SK-N-SH (cell line): ENCODE data around the gene GPER1. TPM values are rescaled to one million over a fixed set of nuclear protein-coding genes. Genes with fewer than 3 reads are reported as not detected.

ENCODE experiments used
- CTCF ChIA-PET: fragments of 300-600, 350-600 bp; formaldehyde crosslinking; extraction: SDS; loops from one replicate; lab custom pipeline; 2021; lab: Yijun Ruan, JAX
- POLR2A ChIA-PET: fragments of 350-600 bp; sonication (Branson Sonifier 250); formaldehyde crosslinking; extraction: SDS; loops from one replicate; lab custom pipeline; 2020; ENCODE audit warnings: antibody characterized with exemption, inconsistent platforms; lab: Yijun Ruan, JAX
- DNase-seq: peaks from one replicate; pipeline ENCODE4 v3.0.0; 2012
- H2AFZ ChIP-seq: fragments of 200-600 bp; sonication (generic); 2 replicates; pipeline ENCODE4 v1.8.1; 2016; ENCODE audit warnings: antibody characterized with exemption, mild to moderate bottlenecking, low read depth
- H3F3A ChIP-seq: fragments of 200-600 bp; sonication (generic); replicated peaks from 2 replicates; pipeline ENCODE3; 2016; ENCODE audit warnings: antibody characterized with exemption, mild to moderate bottlenecking; ENCODE audit not compliant: insufficient read depth
- H3K27ac ChIP-seq, 2 experiments: fragments of 200-500 bp in 1 of 2; fragments of 200-600 bp in 1 of 2; sonication (Bioruptor generic) in 1 of 2; sonication (generic), shearing (Covaris generic) in 1 of 2; 2 replicates each; pipeline versions ENCODE4 v1.5.1 to v1.6.1; 2014 to 2016; ENCODE audit warnings: low read depth in 2 of 2, inconsistent platforms in 1 of 2, low read length in 1 of 2, mild to moderate bottlenecking in 1 of 2, mixed read lengths in 1 of 2
- H3K27me3 ChIP-seq: fragments of 200-600 bp; sonication (generic), shearing (Covaris generic); 2 replicates; pipeline ENCODE4 v1.6.1; 2016; ENCODE audit warnings: mixed run types; ENCODE audit not compliant: insufficient read depth
- H3K36me3 ChIP-seq, 2 experiments: fragments of 200-500 bp in 1 of 2; fragments of 200-600 bp in 1 of 2; sonication (Bioruptor generic) in 1 of 2; sonication (generic) in 1 of 2; replicated peaks in 1 of 2; 2 replicates each; pipeline versions ENCODE3 to v1.5.1; 2014 to 2016; ENCODE audit warnings: low read length in 1 of 2, mild to moderate bottlenecking in 1 of 2; ENCODE audit not compliant: insufficient read depth in 2 of 2, control insufficient read depth in 1 of 2
- H3K4me1 ChIP-seq, 2 experiments: fragments of 200-500 bp in 1 of 2; fragments of 200-600 bp in 1 of 2; sonication (Bioruptor generic) in 1 of 2; sonication (generic), shearing (Covaris generic) in 1 of 2; 2 replicates each; pipeline versions ENCODE4 v1.5.1 to v1.6.1; 2014 to 2016; ENCODE audit warnings: low read depth in 1 of 2, low read length in 1 of 2, mixed run types in 1 of 2; ENCODE audit not compliant: insufficient read depth in 2 of 2, control insufficient read depth in 1 of 2
- H3K4me2 ChIP-seq: fragments of 200-600 bp; sonication (generic), shearing (Covaris generic); 2 replicates; pipeline ENCODE4 v1.6.1; 2017; ENCODE audit warnings: mixed run types
- H3K4me3 ChIP-seq, 2 experiments: fragments of 200-500 bp in 1 of 2; fragments of 200-600 bp in 1 of 2; sonication (Bioruptor generic) in 1 of 2; sonication (generic), shearing (Covaris generic) in 1 of 2; 2 replicates each; pipeline versions ENCODE4 v1.5.1 to v1.8.1; 2014 to 2016; ENCODE audit warnings: low read depth in 2 of 2, inconsistent platforms in 1 of 2, low read length in 1 of 2, mild to moderate bottlenecking in 1 of 2, mixed read lengths in 1 of 2, moderate library complexity in 1 of 2
- H3K79me2 ChIP-seq: fragments of 200-600 bp; sonication (generic); 2 replicates; pipeline ENCODE4 v1.8.1; 2017; ENCODE audit warnings: mild to moderate bottlenecking; ENCODE audit not compliant: insufficient read depth
- H3K9ac ChIP-seq: fragments of 200-600 bp; sonication (generic); 2 replicates; pipeline ENCODE4 v1.6.1; 2017; ENCODE audit warnings: mixed run types
- H3K9me2 ChIP-seq: fragments of 200-600 bp; sonication (generic); 2 replicates; pipeline ENCODE4 v1.6.1; 2017; ENCODE audit warnings: mixed run types
- H3K9me3 ChIP-seq: fragments of 200-600 bp; sonication (generic); 2 replicates; pipeline ENCODE4 v1.6.1; 2017; ENCODE audit warnings: mixed run types, mild to moderate bottlenecking, moderate library complexity
- H4K20me1 ChIP-seq: fragments of 200-600 bp; sonication (generic); 2 replicates; pipeline ENCODE4 v1.6.1; 2017; ENCODE audit warnings: mild to moderate bottlenecking, mixed run types; ENCODE audit not compliant: insufficient read depth
- EZH2phosphoT487 ChIP-seq: fragments of 200-600 bp; sonication (generic); IDR thresholded peaks from 2 replicates; pipeline ENCODE4 v1.6.1; 2017; ENCODE audit warnings: low read depth, mixed run types, mild to moderate bottlenecking, antibody characterized with exemption, moderate library complexity, borderline replicate concordance
- FOXM1 ChIP-seq: IDR thresholded peaks from 2 replicates; pipeline ENCODE4 v1.4.0; 2012; ENCODE audit warnings: low read depth, mild to moderate bottlenecking
- GABPA ChIP-seq: IDR thresholded peaks from 2 replicates; pipeline ENCODE4 v1.4.0; 2012; ENCODE audit warnings: low read depth, mild to moderate bottlenecking
- MAX ChIP-seq: IDR thresholded peaks from 2 replicates; pipeline ENCODE4 v1.4.0; 2012; ENCODE audit warnings: low read depth
- MXI1 ChIP-seq: IDR thresholded peaks from 2 replicates; pipeline ENCODE4 v1.6.1; 2012; ENCODE audit warnings: mild to moderate bottlenecking, low read depth, low read length, improper control_type of control experiment
- POLR2AphosphoS5 ChIP-seq: IDR thresholded peaks from 2 replicates; pipeline ENCODE4 v1.6.1; 2012; ENCODE audit warnings: low read depth, low read length
- REST ChIP-seq: IDR thresholded peaks from 2 replicates; pipeline ENCODE4 v1.6.1; 2012; ENCODE audit warnings: mild to moderate bottlenecking, low read depth, low read length, moderate library complexity
- TAF1 ChIP-seq: IDR thresholded peaks from 2 replicates; pipeline ENCODE4 v1.6.1; 2012; ENCODE audit warnings: low read depth, mild to moderate bottlenecking, low read length, moderate library complexity, borderline replicate concordance
- TEAD4 ChIP-seq: IDR thresholded peaks from 2 replicates; pipeline ENCODE4 v1.4.0; 2012; ENCODE audit warnings: mild to moderate bottlenecking, borderline replicate concordance; ENCODE audit not compliant: insufficient read depth
- YY1 ChIP-seq: IDR thresholded peaks from 2 replicates; pipeline ENCODE4 v1.4.0; 2012; ENCODE audit warnings: low read depth, mild to moderate bottlenecking
- WGBS: methylation state at CpG from one replicate; pipeline ENCODE4 v1.1.6; 2017; ENCODE audit warnings: low lambda C conversion rate; 5-methylcytosine and 5-hydroxymethylcytosine counted together
- polyA plus RNA-seq, 3 experiments: library from polyadenylated mRNA; depleted of rRNA; stranded (reverse); fragments of >200 nt; gene quantifications; 2 replicates each; pipeline ENCODE4 v1.2.3, GENCODE V29; 2012
- TF ChIP-seq, protein P1 (sequence below): IDR thresholded peaks from 2 replicates; pipeline ENCODE4 v1.4.0; 2012; ENCODE audit warnings: low read depth, borderline replicate concordance
- TF ChIP-seq, protein P2 (sequence below): IDR thresholded peaks from 2 replicates; pipeline ENCODE4 v1.4.0; 2012; ENCODE audit warnings: low read depth, borderline replicate concordance
- TF ChIP-seq, protein P3 (sequence below): IDR thresholded peaks from 2 replicates; pipeline ENCODE4; 2012

The GPER1 gene
- polyA plus RNA-seq, 1 of the 3 experiments (the other 2 are of a cell fraction), result 6.4 TPM

- CTCF ChIA-PET, result interaction anchor here (0.7 to 27.8 kb wide), 26 partner anchors 9 to 144 kb away, joined by 3 to 756 read pairs (median 6); partner anchors contain the start of gene GPER1
- Histone ChIP-seq H3K79me2 (no peaks in the 10 kb centered on the region; the same call in none of the 2 replicates), H3K9me2 (no peaks in the 10 kb centered on the region), H3K9me3 (no peaks in the 10 kb centered on the region), H3K27me3 (no peaks in the 10 kb centered on the region), H3K4me1 (peaks cover 15 to 70% of the 10 kb centered on the region in 2 experiments), H3K4me3 (peak overlapping the region; percentile 78 to 79), H3F3A (peaks cover 18% of the 10 kb centered on the region), H3K27ac (peak overlapping the region in 1 of 2 experiments; percentile 66; a peak in 1 of 4 replicates), H4K20me1 (peaks cover 39% of the 10 kb centered on the region), H2AFZ (no peak overlapping the region), H3K36me3 (no peaks in the 10 kb centered on the region), H3K9ac (peak overlapping the region; percentile 79), H3K4me2 (peak overlapping the region; percentile 99)
- 82% methylated on average over 21 of the region's 21 CpGs for WGBS
- POLR2A ChIA-PET, result interaction anchor here (1.0 to 1.7 kb wide), 3 partner anchors 16 to 91 kb away, joined by 3 to 5 read pairs (median 4); no protein-coding TSS in a partner anchor
- TF ChIP-seq POLR2AphosphoS5, result no peak
- TF ChIP-seq EZH2phosphoT487, result no peak
- no peak for TF ChIP-seq YY1
- no peak for TF ChIP-seq GABPA
- DNase-seq, result no peak
Measured at GRCh38 chr7:1045069-1046063, 42.5 kb upstream of the GPER1 start.

DNA sequence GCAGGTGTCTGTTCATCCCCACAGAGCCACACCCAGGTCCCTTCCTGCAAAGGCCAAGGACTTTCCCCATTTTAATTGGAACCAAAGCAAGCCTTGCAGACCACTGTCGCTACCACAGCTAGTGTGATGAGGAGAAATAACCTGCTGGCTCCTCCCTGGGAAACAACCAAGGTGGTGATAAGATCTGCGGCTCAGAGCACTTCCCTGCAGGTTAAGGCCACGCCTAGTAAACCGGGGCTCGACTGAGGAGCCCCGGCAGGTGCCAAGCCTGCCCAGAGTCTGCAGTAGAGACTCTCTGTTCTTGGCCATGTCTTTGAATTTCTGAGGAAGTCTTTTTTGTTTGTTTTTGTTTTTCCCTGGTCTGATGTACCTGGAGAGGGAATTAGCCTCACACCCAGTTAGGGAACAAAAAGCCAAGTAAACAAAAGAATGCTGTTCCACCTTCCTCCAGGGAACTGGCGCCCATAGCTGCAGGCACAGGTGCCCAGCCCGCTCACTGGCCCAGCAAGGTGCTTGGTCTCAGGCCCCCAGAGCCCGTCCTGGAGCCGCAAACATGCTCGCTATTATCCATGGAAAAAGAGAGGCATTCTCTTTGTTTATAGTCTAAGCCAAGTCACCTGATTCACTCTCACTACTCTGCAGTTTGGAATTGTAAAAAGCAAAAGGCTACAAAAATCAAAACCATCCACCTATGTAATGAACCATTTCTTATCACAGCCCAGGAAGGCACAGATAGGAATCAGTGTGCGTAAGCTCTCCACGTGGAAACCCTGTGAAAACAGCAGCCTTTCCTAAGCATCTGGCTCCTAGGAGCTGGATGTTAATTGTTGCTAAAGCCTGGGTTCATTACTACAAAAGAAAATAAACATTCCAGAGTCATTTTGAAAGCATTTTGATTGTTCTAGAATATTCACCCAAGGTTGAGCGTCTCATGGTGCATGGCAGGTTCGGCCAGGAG lies 40.9 kb upstream of the GPER1 start:
- H3K9me3 ChIP-seq, result no peaks in the 10 kb centered on the region
- H3K36me3 ChIP-seq, result no peaks in the 10 kb centered on the region
- peaks cover 40% of the 10 kb centered on the region for H4K20me1 ChIP-seq
- no peak overlapping the region for H3K9ac ChIP-seq
- H3K27ac ChIP-seq, result peak overlapping the region in 1 of 2 experiments; percentile 56; a peak in 1 of 4 replicates
- POLR2A ChIA-PET, result no interaction called here
- H3K4me2 ChIP-seq, result no peak overlapping the region
- H3K27me3 ChIP-seq, result no peaks in the 10 kb centered on the region
- H3K4me3 ChIP-seq, result no peak overlapping the region
- no peaks in the 10 kb centered on the region; the same call in 1 of the 2 replicates for H3K79me2 ChIP-seq
- no peak overlapping the region for H2AFZ ChIP-seq
- WGBS, result 89% methylated on average over 15 of the region's 15 CpGs
- peaks cover 16% of the 10 kb centered on the region for H3F3A ChIP-seq
- CTCF ChIA-PET, result interaction anchor here (0.6 to 27.8 kb wide), 11 partner anchors 9 to 320 kb away, joined by 3 to 756 read pairs (median 4); partner anchors contain the start of genes DNAAF5, GPER1 and PRKAR1B
- H3K4me1 ChIP-seq, result peaks cover 10 to 54% of the 10 kb centered on the region in 2 experiments
- H3K9me2 ChIP-seq, result no peaks in the 10 kb centered on the region
- DNase-seq, result peak; percentile 74
- no peak for TF ChIP-seq TEAD4
- no peak for TF ChIP-seq REST
- peak; percentile 96 for TF ChIP-seq MXI1
- no peak for TF ChIP-seq FOXM1
- TF ChIP-seq, protein P1, sequence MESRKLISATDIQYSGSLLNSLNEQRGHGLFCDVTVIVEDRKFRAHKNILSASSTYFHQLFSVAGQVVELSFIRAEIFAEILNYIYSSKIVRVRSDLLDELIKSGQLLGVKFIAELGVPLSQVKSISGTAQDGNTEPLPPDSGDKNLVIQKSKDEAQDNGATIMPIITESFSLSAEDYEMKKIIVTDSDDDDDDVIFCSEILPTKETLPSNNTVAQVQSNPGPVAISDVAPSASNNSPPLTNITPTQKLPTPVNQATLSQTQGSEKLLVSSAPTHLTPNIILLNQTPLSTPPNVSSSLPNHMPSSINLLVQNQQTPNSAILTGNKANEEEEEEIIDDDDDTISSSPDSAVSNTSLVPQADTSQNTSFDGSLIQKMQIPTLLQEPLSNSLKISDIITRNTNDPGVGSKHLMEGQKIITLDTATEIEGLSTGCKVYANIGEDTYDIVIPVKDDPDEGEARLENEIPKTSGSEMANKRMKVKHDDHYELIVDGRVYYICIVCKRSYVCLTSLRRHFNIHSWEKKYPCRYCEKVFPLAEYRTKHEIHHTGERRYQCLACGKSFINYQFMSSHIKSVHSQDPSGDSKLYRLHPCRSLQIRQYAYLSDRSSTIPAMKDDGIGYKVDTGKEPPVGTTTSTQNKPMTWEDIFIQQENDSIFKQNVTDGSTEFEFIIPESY, result no peak
- TF ChIP-seq, protein P2, sequence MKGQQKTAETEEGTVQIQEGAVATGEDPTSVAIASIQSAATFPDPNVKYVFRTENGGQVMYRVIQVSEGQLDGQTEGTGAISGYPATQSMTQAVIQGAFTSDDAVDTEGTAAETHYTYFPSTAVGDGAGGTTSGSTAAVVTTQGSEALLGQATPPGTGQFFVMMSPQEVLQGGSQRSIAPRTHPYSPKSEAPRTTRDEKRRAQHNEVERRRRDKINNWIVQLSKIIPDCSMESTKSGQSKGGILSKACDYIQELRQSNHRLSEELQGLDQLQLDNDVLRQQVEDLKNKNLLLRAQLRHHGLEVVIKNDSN, result no peak
- no peak for TF ChIP-seq TAF1
- no peak for TF ChIP-seq MAX
- TF ChIP-seq, protein P3, sequence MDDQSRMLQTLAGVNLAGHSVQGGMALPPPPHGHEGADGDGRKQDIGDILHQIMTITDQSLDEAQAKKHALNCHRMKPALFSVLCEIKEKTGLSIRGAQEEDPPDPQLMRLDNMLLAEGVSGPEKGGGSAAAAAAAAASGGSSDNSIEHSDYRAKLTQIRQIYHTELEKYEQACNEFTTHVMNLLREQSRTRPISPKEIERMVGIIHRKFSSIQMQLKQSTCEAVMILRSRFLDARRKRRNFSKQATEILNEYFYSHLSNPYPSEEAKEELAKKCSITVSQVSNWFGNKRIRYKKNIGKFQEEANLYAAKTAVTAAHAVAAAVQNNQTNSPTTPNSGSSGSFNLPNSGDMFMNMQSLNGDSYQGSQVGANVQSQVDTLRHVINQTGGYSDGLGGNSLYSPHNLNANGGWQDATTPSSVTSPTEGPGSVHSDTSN, result no peak
- TF ChIP-seq POLR2AphosphoS5, result no peak
- TF ChIP-seq YY1, result no peak
